Posterior vena cava (tissue), 2 donors: Measurements from ENCODE around the gene CCNF. TPM values are rescaled to one million over a fixed set of nuclear protein-coding genes. Genes with fewer than 3 reads are reported as not detected.

Source experiments
- DNase-seq: peaks from one replicate; pipeline ENCODE4 v3.0.0-alpha.2; 2020; ENCODE audit warnings: low spot score
- intact Hi-C, 2 donors: fragments of 100-400 bp; cut with DNase I; formaldehyde crosslinking; loops; one replicate each; pipeline versions ENCODE4 v1.14.1 to v1.14.2; 2022 to 2023
- total RNA-seq, 2 donors: library from RNA; stranded (reverse); fragmentation: NEBNext Ultra II Directional; extraction: Animal tissue kit (Norgen Biotek cat#: 25700); gene quantifications; one replicate each; pipeline ENCODE4 v1.2.1, GENCODE V29; 2021
- donor health status: DM: yes; HTN: yes; CAD: no.
- donor health status: DM: yes; HTN: yes; CAD: no.

CCNF gene
- total RNA-seq, 2 donors from 2014 or later, result 0.81 to 1.3 TPM

DNA sequence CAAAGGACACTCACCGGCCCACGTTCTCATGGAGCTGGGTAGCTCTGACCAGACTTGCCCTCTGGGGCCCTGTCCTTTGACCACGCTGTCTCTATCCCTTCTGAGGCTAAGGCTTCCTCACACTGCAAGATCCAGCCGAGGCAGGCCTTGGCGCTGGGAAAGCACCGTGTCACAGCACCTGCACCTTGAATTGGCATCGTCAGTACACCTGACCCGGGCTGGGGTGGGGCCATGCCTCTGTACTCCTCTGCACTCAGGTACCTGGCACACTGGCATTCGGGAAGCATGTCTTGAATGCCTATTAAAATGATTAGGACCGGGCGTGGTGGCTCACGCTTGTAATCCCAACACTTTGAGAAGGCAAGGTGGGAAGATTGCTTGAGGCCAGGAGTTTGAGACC is 51.7 kb downstream of the CCNF start:
- intact Hi-C loops, result no loop called here
- no peak for DNase-seq

DNA sequence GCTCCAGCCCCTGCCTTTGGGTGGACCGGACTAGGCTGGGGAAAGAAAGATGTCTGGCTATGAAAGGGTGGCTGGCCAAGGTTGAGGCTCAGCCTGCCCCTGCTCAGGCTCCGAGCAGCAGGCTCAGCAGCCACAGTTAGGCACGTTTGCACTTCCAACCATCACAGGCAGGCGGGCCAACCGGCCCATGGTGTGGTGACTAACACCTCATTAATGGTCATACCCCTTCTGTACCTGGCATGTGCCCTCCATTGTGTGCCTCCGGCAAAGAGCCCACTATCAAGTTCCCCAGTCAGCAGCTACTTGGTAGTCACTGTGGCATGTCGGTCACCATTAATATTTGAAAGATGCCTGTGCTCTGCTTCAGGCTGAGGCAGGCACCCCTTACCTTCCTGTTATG is 52.4 kb downstream of the CCNF start:
- intact Hi-C loops, result no loop called here
- DNase-seq, result no peak

DNA sequence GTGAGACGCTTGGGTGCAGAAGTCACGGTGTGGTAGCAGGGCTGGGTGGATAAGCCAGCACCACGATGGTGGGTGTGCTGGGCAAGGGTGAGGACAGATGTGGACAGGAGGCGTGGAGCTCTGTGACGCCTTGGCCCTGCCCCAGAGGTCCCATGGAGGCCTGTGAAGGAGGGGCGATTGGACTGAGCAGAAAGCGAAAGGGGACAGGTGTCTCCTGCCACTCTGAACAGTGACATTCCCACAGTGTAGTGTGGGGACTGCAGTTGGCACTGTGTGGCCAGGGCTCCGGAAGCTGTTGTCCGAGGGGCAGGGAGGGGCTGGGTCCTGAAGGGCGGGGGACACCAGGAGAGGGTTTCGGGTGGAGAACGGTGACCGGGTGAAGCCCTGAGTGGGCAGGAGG is 53.0 kb downstream of the CCNF start:
- intact Hi-C loops, result no loop called here
- no peak for DNase-seq

DNA sequence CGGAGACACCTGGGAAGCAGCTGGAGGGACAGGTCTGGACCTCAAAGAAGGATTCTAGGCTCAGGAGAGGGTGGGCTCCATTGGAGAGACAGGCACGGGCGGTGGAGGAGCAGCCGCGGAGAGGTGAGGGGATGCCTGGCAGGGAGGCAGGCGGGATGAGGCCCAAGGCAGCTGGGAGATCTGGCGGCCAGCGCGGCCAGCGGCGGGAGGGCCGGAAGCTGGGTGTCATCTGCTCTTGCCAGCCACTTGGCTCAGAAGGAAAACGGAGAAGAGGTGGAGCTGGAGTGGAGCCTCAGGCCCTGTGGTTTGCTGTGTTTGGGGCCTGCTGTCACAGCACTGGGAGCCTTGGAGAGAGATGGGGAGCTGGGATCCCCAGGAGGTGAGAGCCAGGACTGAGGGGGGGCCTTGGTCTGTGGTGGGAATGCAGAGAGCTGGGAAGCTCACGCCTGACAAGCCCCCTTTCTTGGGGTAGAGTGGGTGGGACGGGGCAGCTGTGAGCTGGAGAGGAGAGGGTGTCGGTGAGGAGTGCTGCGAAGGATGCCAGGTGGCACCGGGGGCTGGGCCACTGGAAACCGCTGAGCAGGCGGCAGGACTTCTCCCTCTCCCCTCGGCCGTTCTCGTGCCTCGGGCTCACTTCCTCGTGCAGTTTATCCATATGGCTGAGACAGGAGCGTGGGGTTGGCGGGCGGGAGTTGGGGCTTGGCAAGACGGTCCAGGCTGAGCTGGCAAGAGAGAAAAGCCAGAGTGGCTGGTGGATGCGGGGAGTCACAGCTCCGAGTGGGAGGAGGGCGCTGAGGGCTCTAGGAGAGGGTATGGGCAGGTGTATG is 53.7 kb downstream of the CCNF start:
- no peak for DNase-seq
- intact Hi-C loops, result no loop called here

DNA sequence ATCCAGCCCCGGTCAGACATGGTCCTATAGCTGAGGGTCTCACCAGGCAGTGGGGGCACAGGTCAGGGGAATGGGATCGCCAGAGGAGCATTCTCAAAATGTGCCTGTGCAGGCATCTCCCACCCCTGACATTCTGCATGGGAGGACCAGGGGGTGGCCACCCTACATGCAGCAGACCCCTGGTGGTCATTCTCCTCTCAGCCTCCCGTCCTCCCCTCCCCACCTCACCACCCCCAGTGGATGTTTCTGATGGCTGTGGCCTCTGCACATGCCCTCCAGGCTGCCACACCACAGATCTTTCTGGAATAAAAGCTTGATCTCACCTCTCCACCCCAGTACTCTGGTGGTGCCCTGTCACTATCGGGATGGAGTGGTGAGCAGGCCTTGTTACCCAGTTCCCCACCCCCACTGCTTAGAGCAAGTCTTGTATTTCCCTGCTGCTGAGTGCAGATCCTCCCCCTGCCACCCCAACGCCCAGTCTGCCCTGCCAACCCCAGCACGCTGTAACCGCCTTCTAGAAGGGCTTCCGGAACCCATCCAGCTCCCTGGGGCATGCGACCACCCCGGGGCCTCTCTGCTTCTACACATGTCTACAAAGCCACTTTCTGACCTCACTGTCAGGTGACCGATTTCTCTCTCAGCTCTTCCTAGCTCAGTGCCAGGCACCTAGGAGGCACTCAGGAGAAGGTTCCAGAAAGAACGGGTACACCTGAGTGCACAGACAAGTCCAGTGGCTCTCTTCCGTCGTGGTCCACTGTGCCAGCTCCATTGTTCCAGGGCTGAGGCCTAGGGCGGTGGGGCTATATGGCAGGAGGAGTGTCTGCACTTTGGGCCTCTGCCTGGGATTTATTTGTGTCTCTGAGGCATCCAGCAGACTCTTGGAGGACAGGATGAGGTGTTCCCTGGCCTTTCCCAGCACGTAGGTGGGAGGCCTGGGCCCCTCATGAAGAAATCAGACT is 55.0 kb downstream of the CCNF start:
- intact Hi-C loops, result no loop called here
- DNase-seq, result no peak

DNA sequence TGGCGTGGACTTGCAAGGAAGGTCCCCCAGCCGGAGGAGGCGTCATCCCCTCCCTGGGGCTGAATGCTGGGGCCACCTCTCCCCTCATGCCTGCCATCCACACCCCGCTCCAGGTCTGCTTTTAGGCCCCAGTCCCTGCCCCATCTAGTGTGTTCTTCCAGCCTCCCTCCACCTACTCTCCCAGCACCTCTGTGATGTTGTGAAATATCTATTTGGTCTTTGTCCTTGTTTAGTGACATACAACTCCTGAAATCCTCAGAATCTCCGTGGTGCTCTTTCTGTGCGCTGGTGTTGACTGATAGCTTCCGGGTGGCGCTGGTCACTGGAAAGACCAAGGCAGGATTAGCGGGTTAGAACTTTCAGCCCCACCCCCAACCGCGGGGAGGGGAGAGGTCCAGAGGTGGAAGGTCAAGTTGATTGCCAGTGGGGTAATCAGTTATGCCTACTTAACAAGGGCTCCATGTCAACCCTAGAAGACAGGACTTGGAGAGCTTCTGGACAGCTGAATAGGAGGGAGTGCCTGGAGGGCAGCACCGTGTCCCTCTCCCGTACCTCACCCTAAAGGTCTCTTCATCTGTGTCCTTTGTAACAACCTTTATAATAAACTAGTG is 55.8 kb downstream of the CCNF start:
- intact Hi-C loops, result no loop called here
- DNase-seq, result no peak

DNA sequence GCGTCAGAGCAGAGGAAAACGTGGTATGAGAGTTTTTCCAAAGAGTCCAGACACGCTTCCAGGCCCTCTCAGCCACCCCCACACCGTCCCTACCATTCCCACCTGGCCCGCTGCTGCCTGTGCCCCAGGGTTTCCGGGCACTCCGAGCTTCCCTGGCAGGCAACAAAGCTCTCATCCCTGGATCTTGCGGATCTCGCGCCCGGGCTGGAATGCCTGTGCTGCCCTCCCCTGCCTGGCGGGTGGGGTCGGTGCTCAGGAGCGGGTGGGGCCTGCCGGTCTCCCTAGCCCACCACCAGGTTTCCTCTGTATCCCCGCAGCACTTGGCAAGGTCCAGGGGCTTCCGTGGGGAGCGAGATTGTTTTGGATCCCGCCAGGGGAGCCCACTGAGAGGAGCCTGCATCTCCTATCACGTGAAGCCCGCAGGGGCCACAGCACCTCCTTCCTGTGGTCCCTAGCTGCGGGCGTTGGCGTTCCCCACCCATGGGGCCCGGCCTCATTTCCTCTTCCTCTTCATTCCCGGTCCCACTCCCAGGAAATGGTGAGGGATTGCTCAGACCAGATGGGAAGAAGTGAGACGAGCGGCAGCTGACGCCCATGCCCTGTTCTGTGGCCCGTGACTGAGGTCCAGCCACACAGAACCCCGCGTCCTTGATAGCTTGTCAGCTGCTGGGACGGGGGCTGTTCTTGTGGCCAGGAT is 56.7 kb downstream of the CCNF start:
- intact Hi-C loops, result no loop called here
- no peak for DNase-seq

DNA sequence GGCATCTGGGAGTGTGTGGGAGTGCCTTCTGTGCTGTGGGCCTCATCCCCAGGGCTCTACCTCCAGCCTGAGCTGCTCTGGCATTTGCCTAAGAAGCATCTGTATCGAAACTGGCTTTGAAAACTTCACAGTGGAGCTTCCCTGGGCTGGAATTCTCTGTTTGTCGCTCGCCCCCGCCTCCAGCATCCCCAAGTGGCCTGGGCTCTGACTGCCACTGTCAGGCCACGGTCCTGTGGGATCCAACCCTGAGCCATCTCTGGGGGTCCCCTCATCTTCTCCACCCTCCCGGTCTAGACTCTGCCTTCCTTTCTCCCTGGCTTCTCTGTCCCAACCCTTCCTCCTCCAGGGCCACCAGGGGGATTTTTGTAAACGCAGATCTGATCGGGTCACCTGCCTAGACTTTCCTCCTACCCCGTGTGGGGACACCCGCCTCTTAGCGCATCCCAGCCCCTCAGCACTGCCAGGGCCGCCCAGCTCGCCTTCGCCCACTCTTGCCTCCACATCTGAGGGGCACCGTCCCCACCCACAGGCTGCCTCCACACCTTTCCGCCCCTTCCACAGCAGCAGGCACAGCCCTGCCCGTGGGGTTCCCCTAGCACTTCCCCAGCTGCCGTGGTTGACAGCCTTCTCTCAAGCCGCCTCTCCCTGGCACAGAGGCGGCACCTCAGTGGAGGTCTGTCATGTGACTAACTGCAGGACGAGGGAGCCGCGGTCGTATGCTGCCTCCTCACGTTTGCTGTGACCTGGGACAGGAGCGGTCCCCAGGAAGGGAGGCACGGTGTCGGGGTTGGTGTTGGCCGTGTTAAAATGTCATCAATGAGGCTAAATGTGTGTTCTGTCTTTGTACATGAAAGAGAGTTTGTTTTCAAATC is 57.6 kb downstream of the CCNF start:
- DNase-seq, result no peak
- intact Hi-C loops, result no loop called here

DNA sequence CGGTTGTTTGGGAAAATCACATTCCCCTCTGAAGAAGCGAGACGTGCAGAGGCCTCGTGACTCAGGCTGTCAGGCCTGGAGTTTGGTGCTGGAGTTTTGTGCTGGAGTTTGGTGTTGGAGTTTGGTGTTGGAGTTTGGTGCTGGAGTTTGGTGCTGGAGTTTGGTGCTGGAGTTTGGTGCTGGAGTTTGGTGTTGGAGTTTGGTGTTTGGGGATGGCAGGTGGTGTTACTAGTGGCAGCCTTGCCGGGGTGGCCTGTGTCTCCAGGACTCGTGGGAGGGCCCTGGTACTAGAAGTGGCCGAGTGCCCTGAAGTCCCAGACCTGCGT is 58.2 kb downstream of the CCNF start:
- intact Hi-C loops, result no loop called here
- DNase-seq, result no peak

DNA sequence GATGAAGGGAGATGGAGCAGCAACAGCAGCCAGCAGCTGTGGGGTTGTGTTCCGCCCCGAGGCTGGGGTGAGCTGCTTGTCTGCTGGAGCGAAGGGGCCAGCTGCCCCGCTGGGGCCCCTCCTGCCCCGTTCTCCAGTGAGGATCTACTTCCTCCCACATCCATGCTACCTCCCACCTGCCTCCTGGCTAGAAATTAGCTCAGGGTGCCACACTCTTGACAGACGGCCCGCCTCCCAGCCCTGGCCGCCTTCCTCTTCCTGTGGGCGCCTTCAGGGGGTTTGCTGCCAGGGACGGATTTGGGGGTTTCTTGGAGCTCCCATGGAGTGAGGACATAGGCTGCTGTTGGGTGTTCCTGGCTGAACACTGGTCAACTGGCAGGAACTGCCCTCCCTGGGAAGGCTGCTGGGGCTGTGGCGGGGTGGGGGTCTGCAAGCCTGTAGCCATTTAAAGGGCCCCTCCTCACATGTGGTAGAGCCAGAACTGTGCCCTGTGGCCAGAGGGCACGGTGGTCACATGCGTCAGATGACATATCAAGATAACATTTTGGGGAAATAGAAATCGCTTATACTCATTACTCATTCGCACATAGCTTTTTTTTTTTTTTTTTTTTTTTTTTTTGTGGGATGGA is 58.8 kb downstream of the CCNF start:
- intact Hi-C loops, result no loop called here
- no peak for DNase-seq

DNA sequence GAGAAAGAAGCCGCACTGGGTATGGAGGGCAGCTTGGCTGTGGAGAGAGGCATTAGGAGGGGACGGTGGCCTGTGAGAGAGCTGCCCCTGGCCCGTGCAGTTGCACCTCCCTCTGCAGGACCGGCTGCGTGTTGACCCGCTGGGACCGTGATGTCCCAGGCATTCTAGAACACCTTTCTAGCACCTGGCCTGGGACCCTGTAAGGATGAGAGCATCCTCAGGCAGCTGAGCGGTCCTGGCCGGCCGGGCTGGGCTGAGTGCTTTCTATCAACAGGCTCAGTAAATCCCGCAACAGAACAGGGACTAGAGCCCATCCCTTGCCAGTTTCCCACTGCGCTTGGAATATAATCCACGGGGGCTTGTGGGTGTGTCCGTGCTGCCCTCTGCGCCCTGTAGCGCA is 60.3 kb downstream of the CCNF start:
- intact Hi-C loops, result no loop called here
- DNase-seq, result no peak

DNA sequence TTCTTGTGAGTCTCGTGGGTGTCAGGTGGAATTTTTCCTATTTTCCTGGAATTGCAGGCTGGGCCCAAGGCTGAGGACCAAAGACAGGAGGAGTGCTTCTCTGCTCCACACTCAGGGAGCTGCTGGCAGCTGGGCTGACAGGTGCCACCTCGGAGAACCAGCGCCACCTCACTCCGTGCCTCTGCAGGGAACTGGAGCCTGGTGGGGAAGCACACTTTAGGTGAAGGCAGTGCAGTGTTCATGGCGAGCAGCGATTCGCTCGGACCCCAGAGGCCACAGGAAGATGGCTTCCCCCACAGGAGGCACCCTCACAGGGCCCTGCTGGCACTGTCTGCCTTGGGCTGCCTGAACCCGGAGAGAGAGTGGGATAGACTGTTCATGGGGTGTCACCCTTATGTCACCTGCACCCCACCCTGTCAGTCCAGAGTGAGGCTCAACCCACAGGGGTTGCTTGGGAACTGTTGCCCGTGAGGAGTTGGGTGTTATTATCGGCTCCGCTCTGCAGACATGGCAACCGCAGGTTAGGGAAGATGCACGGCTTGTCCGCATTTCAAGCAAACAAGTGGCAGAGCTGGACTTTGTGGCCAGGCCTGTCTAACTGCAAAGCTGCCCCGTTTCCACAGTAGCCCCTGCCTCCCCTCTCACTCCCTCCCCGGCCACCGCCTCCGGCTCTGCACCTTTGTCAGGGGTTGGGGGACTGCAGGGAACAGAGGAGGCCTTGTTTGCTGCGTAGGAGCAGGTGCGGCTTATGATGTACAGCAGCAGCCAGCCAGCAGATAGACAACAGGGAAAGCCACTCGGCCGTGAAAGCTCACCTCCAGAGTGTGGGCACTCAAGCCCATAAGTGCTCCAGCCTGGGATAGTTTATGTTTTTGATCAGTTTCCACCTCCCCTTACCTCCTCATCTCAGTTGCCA is 61.2 kb downstream of the CCNF start:
- no peak for DNase-seq
- intact Hi-C loops, result loop anchor here in 1 of 2 donors (10.0 kb wide), 1 partner anchor 56 kb away; no protein-coding TSS in a partner anchor

DNA sequence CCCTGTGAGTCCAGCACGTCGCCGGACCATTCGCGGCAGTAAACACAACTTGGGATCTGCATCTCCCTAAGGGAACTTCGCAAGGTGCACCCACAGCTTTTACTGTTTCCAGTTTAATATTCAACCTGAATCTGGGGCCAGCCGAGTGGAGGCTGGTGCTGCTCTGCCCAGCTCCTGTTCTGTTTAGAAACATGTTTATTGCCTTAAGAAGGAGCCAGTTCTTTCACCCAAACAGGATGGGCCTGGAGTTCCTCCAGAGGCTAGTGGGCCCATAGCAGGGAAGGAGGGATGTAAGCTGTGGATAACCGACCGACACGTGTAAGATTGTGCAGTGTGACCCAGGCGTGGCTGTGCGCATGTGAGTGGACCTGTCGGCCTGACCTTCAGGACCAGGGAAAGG is 63.0 kb downstream of the CCNF start:
- intact Hi-C loops, result loop anchor here in 1 of 2 donors (10.0 kb wide), 1 partner anchor 57 kb away; no protein-coding TSS in a partner anchor
- no peak for DNase-seq

DNA sequence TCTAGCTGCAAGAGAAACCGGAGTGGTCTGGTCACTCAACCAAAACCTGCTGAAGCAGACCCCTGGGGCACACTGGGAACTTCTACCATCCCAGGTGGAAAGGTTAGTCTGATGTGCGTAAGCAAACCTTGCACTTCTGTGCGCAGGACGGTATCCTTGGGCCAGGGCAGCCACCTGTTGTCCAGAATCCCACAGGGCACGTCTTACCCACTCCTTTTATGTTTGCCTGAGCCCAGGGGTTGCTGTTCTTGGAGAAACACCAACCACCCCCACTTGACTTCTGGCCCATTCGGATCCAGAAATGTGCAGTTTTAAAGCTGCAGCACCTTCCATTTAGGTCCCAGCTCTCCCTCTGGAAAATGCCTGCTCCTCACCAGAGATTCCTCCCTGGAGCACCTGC is 64.4 kb downstream of the CCNF start:
- DNase-seq, result no peak
- intact Hi-C loops, result loop anchor here in 1 of 2 donors (10.0 kb wide), 1 partner anchor 59 kb away; no protein-coding TSS in a partner anchor

DNA sequence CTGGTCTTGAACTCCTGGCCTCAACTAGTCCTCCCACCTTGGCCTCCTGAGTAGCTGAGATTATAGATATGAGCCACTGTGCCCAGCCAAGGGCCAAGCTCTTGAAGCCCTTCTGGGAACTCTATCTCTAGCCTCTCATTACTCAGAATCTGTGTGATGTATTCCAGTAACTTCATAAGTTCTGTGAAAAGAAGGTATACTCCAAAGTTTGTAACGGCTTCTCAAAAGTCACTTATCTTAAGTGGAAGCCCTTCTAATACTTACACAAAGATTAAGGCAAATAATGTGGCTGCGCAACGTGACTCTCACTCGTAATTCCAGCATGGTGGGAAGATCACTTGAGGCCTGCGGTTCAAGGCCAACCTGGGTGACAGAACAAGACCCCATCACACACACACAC is 65.4 kb downstream of the CCNF start:
- intact Hi-C loops, result loop anchor here in 1 of 2 donors (10.0 kb wide), 1 partner anchor 60 kb away; no protein-coding TSS in a partner anchor
- no peak for DNase-seq

DNA sequence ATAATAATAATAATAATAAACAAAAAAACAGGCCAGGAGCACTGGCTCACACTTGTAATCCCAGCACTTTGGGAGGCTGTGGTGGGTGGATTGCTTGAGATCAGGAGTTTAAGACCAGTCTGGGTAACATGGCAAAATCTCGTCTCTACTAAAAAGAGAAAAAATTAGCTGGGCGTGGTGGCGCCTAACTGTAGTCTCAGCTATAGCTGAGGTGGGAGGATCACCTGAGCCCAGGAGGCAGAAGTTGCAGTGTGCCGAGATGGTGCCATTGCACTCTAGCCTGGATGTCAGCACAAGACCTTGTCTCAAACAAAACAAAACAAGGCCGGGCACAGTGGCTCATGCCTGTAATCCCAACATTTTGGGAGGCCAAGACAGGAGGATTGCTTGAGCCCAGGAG is 65.8 kb downstream of the CCNF start:
- intact Hi-C loops, result loop anchor here in 1 of 2 donors (10.0 kb wide), 1 partner anchor 60 kb away; no protein-coding TSS in a partner anchor
- DNase-seq, result no peak
